CD8-positive, alpha-beta memory T cell (primary cell): ENCODE data around the gene CPLX3. TPM values are rescaled to one million over a fixed set of nuclear protein-coding genes. Genes with fewer than 3 reads are reported as not detected.
A peak's percentile ranks its signal among the peaks of the same experiment; 100 is the strongest.

Experiments used
- CTCF ChIA-PET: fragments of 350-600 bp; sonication (Branson Sonifier 250); formaldehyde crosslinking; loops from one replicate; lab custom pipeline; 2021; ENCODE audit warnings: antibody characterized with exemption; lab: Charles Lee
- POLR2A ChIA-PET: fragments of 350-600 bp; sonication (Branson Sonifier 250); formaldehyde crosslinking; loops from one replicate; lab custom pipeline; 2021; ENCODE audit warnings: antibody characterized with exemption; lab: Charles Lee
- DNase-seq, 5 donors: peaks; one replicate each; pipeline versions ENCODE4 v3.0.0 to v3.0.0-alpha.2; 2020 to 2022; ENCODE audit warnings: mixed read lengths in 1 of 5
- H3K27ac ChIP-seq: one replicate; pipeline ENCODE4 v1.7.0; 2013; ENCODE audit warnings: low read depth, mild to moderate bottlenecking, low read length, moderate library complexity
- H3K27me3 ChIP-seq: 2 replicates; pipeline ENCODE4 v1.7.0; 2013; ENCODE audit warnings: low read length, mild to moderate bottlenecking; ENCODE audit not compliant: insufficient read depth, poor library complexity, severe bottlenecking
- H3K36me3 ChIP-seq: 2 replicates; pipeline ENCODE4 v1.7.0; 2013; ENCODE audit warnings: mild to moderate bottlenecking, low read length, moderate library complexity; ENCODE audit not compliant: insufficient read depth
- H3K4me1 ChIP-seq: 2 replicates; pipeline ENCODE4 v1.7.0; 2013; ENCODE audit warnings: mild to moderate bottlenecking, low read length, moderate library complexity; ENCODE audit not compliant: insufficient read depth
- H3K4me3 ChIP-seq: 2 replicates; pipeline ENCODE4 v1.7.0; 2013; ENCODE audit warnings: mild to moderate bottlenecking, low read length
- H3K9me3 ChIP-seq: 2 replicates; pipeline ENCODE4 v1.7.0; 2013; ENCODE audit warnings: mild to moderate bottlenecking, low read length
- H3K27ac Mint-ChIP-seq, 8 donors: one replicate each; pipeline ENCODE4 v1.8.0; 2020 to 2021; ENCODE audit warnings: mixed read lengths in 8 of 8, mild to moderate bottlenecking in 6 of 8, inconsistent platforms in 3 of 8, moderate library complexity in 3 of 8
- H3K27me3 Mint-ChIP-seq, 2 donors: one replicate each; pipeline ENCODE4 v1.8.0; 2020 to 2021; ENCODE audit warnings: mixed read lengths in 2 of 2, mild to moderate bottlenecking in 1 of 2, moderate library complexity in 1 of 2
- H3K36me3 Mint-ChIP-seq, 3 donors: one replicate each; pipeline ENCODE4 v1.8.0; 2020 to 2021; ENCODE audit warnings: mixed read lengths in 3 of 3, inconsistent platforms in 1 of 3, mild to moderate bottlenecking in 1 of 3
- H3K4me1 Mint-ChIP-seq, 3 donors: one replicate each; pipeline ENCODE4 v1.8.0; 2020 to 2021; ENCODE audit warnings: mixed read lengths in 3 of 3, inconsistent platforms in 1 of 3, mild to moderate bottlenecking in 1 of 3
- H3K4me3 Mint-ChIP-seq, 7 donors: one replicate each; pipeline ENCODE4 v1.8.0; 2020 to 2021; ENCODE audit warnings: mixed read lengths in 7 of 7, mild to moderate bottlenecking in 6 of 7, moderate library complexity in 4 of 7, inconsistent platforms in 2 of 7
- H3K9me3 Mint-ChIP-seq, 5 donors: one replicate each; pipeline ENCODE4 v1.8.0; 2020 to 2022; ENCODE audit warnings: mixed read lengths in 5 of 5, mild to moderate bottlenecking in 3 of 5, moderate library complexity in 2 of 5, inconsistent platforms in 1 of 5
- polyA plus RNA-seq: library from polyadenylated mRNA; unstranded; fragments of 300-500 nt; fragmentation: Illumina TruSeq; gene quantifications from one replicate; pipeline ENCODE4 v1.2.3, GENCODE V29; 2021
- total RNA-seq, 2 experiments: library from RNA; stranded (reverse); gene quantifications; one replicate each; pipeline ENCODE4 v1.2.3, GENCODE V29; 2021

CPLX3 gene
- total and polyA plus RNA-seq, 3 experiments from 2014 or later, result not detected

DNA sequence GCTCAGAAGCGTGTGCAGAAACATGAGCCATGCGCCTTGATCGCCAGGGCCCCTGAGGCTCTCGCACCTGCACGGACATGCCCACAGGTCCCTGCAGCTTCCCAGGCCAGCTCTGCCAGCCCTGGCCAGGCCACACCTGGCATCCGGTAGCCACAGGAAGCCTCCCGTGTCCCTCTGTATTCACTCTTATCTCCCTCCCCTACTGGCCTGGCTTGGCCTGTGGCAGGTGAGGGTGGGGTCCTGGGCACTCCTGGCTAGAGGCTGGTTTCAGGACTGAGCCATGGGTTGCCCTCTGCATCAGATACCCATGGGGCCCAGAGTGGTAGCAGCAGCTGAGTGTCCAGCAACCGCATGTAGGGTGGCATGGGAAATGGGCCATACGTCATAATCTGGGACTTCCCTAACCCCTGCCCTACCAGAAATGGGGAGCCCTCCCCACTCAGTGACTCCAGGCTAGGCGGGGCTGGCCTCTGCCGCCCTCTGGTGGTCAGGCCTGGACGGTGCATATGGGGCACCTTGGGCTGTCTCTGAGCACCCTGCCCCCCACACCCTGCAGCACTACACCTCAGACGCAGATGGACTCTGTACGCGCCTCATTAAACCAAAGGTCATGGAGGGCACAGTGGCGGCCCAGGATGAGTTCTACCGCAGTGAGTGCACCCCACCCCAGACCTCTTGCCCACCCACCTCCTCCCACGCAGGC, 26.4 kb upstream of the CPLX3 start:
- peaks cover 42 to 53% (median 48%) of the 10 kb centered on the region in 3 donors for H3K4me1 Mint-ChIP-seq
- H3K4me1 ChIP-seq, result peaks cover 57% of the 10 kb centered on the region

GRCh38 chr15:74800559-74801094, 25.8 kb upstream of the CPLX3 start:
- ChIA-PET POLR2A (interaction anchor here (1.6 to 2.4 kb wide), 3 partner anchors 20 to 32 kb away, joined by 5 to 13 read pairs (median 13); partner anchors contain the start of gene CSK), CTCF (interaction anchor here (1.5 to 15.8 kb wide), 7 partner anchors 13 to 169 kb away, joined by 3 to 1086 read pairs (median 11); partner anchors contain the start of gene CSK)
- Histone ChIP-seq H3K36me3 (peaks cover 50% of the 10 kb centered on the region), H3K27ac (no peak overlapping the region), H3K9me3 (no peaks in the 10 kb centered on the region), H3K4me3 (no peak overlapping the region), H3K27me3 (no peaks in the 10 kb centered on the region), H3K4me1 (peaks cover 51% of the 10 kb centered on the region)
- Mint-ChIP-seq H3K36me3 (peaks cover 4 to 79% (median 6%) of the 10 kb centered on the region in 3 donors), H3K4me1 (peaks cover 36 to 47% (median 42%) of the 10 kb centered on the region in 3 donors), H3K27ac (peak overlapping the region in 4 of 8 donors; percentile 92 to 97 (median 96)), H3K4me3 (no peak overlapping the region), H3K9me3 (no peaks in the 10 kb centered on the region), H3K27me3 (no peaks in the 10 kb centered on the region)
- DNase-seq, result no peak

More for the DNA sequence above, 26.4 kb upstream of the CPLX3 start:
- CTCF ChIA-PET, result interaction anchor here (0.6 to 15.8 kb wide), 15 partner anchors 8 to 189 kb away, joined by 3 to 1086 read pairs (median 7); partner anchors contain the start of gene CSK
- Mint-ChIP-seq H3K9me3 (no peaks in the 10 kb centered on the region), H3K36me3 (peaks cover 4 to 81% (median 6%) of the 10 kb centered on the region in 3 donors), H3K4me3 (peak overlapping the region in 6 of 7 donors; percentile 19 to 40 (median 26)), H3K27ac (peak overlapping the region; percentile 79 to 97 (median 94)), H3K27me3 (no peaks in the 10 kb centered on the region)
- peak; percentile 81 to 91 (median 85) for DNase-seq
- H3K27me3 ChIP-seq, result no peaks in the 10 kb centered on the region
- POLR2A ChIA-PET, result interaction anchor here (0.6 to 2.4 kb wide), 7 partner anchors 8 to 31 kb away, joined by 3 to 13 read pairs (median 6); partner anchors contain the start of gene CSK
- H3K4me3 ChIP-seq, result peak overlapping the region; percentile 32
- H3K9me3 ChIP-seq, result no peaks in the 10 kb centered on the region
- peak overlapping the region; percentile 65 for H3K27ac ChIP-seq
- peaks cover 50% of the 10 kb centered on the region for H3K36me3 ChIP-seq

- peaks cover 50% of the 10 kb centered on the region for H3K36me3 ChIP-seq
- H3K4me3 Mint-ChIP-seq, result no peak overlapping the region
- ChIA-PET CTCF (interaction anchor here (0.9 to 15.8 kb wide), 9 partner anchors 14 to 170 kb away, joined by 3 to 1086 read pairs (median 11); partner anchors contain the start of gene CSK), POLR2A (no interaction called here)
- H3K4me1 ChIP-seq, result peaks cover 43% of the 10 kb centered on the region
- H3K27ac ChIP-seq, result no peak overlapping the region
- no peaks in the 10 kb centered on the region for H3K9me3 ChIP-seq
- no peaks in the 10 kb centered on the region for H3K27me3 ChIP-seq
- H3K27me3 Mint-ChIP-seq, result no peaks in the 10 kb centered on the region
- peaks cover 4 to 74% (median 5%) of the 10 kb centered on the region in 3 donors for H3K36me3 Mint-ChIP-seq
- peak overlapping the region in 6 of 8 donors; percentile 17 to 91 (median 66) for H3K27ac Mint-ChIP-seq
- DNase-seq, result no peak
- peaks cover 32 to 41% (median 37%) of the 10 kb centered on the region in 3 donors for H3K4me1 Mint-ChIP-seq
- H3K9me3 Mint-ChIP-seq, result no peaks in the 10 kb centered on the region
- H3K4me3 ChIP-seq, result no peak overlapping the region
These were observed 25.0 kb upstream of the CPLX3 start for GRCh38 chr15:74801311-74801997.

DNA sequence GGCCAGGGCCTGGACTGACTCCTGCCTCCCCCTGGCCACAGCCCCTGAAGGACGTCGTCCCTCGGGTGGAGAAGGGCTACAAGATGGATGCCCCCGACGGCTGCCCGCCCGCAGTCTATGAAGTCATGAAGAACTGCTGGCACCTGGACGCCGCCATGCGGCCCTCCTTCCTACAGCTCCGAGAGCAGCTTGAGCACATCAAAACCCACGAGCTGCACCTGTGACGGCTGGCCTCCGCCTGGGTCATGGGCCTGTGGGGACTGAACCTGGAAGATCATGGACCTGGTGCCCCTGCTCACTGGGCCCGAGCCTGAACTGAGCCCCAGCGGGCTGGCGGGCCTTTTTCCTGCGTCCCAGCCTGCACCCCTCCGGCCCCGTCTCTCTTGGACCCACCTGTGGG, 24.1 kb upstream of the CPLX3 start:
- no peaks in the 10 kb centered on the region for H3K9me3 ChIP-seq
- Mint-ChIP-seq H3K27ac (peak overlapping the region in 1 of 8 donors; percentile 74), H3K9me3 (no peaks in the 10 kb centered on the region), H3K27me3 (no peaks in the 10 kb centered on the region), H3K4me1 (peaks cover 36 to 44% (median 42%) of the 10 kb centered on the region in 3 donors), H3K36me3 (peaks cover 4 to 74% (median 6%) of the 10 kb centered on the region in 3 donors), H3K4me3 (no peak overlapping the region)
- CTCF ChIA-PET, result interaction anchor here (0.9 to 8.9 kb wide), 3 partner anchors 32 to 168 kb away, joined by 3 to 86 read pairs (median 3); no protein-coding TSS in a partner anchor
- peaks cover 50% of the 10 kb centered on the region for H3K36me3 ChIP-seq
- H3K27ac ChIP-seq, result no peak overlapping the region
- DNase-seq, result no peak
- no peak overlapping the region for H3K4me3 ChIP-seq
- POLR2A ChIA-PET, result interaction anchor here (1.5 kb wide), 1 partner anchor 15 kb away, joined by 4 read pairs; no protein-coding TSS in a partner anchor
- H3K27me3 ChIP-seq, result no peaks in the 10 kb centered on the region
- peaks cover 41% of the 10 kb centered on the region for H3K4me1 ChIP-seq

DNA sequence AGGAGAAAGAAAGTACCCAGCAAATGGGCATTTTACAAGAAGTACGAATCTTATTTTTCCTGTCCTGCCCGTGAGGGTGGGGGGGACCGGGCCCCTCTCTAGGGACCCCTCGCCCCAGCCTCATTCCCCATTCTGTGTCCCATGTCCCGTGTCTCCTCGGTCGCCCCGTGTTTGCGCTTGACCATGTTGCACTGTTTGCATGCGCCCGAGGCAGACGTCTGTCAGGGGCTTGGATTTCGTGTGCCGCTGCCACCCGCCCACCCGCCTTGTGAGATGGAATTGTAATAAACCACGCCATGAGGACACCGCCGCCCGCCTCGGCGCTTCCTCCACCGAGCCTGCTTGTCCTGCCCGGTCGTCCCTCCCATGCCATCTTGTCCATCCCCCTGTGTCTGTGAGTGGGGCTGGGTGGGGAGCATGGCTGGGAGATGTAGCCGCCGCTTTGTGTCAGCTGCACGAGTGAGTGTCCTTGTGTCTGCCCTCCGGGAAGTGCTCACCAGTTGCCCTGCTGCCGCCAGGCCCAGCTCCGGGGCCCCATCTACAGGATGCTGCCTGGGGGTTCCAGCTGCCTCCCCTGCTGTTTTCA, 23.5 kb upstream of the CPLX3 start:
- peaks cover 48% of the 10 kb centered on the region for H3K36me3 ChIP-seq
- Mint-ChIP-seq H3K4me3 (no peak overlapping the region), H3K27me3 (no peaks in the 10 kb centered on the region), H3K36me3 (peaks cover 4 to 67% (median 6%) of the 10 kb centered on the region in 3 donors), H3K27ac (peak overlapping the region in 1 of 8 donors; percentile 74), H3K9me3 (no peaks in the 10 kb centered on the region), H3K4me1 (peaks cover 32 to 43% (median 41%) of the 10 kb centered on the region in 3 donors)
- no peak overlapping the region for H3K4me3 ChIP-seq
- peaks cover 36% of the 10 kb centered on the region for H3K4me1 ChIP-seq
- DNase-seq, result no peak
- no peaks in the 10 kb centered on the region for H3K9me3 ChIP-seq
- ChIA-PET POLR2A (interaction anchor here (1.5 kb wide), 1 partner anchor 15 kb away, joined by 4 read pairs; no protein-coding TSS in a partner anchor), CTCF (interaction anchor here (0.8 to 8.9 kb wide), 4 partner anchors 9 to 39 kb away, joined by 3 to 86 read pairs (median 10); no protein-coding TSS in a partner anchor)
- H3K27me3 ChIP-seq, result no peaks in the 10 kb centered on the region
- H3K27ac ChIP-seq, result no peak overlapping the region

DNA sequence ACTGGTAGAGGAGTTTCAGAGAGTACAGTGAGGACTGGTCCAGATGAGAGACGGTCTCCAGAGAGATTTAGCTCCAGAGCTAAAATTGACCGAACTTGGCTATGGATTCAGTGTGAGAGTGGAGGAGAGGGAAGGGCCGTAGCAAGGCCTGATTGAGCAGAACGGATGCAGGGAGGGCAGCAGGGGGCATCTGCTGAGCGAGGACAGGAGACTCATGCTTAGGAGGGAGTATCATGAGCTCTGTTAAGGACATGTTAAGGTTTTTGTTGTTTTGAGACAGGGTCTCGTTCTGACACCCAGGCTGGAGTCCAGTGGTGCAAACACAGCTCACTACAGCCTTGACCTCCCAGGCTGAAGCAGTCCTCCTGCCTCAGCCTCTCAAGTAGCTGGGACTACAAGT, 21.5 kb upstream of the CPLX3 start:
- H3K4me3 ChIP-seq, result no peak overlapping the region
- POLR2A ChIA-PET, result interaction anchor here (1.1 to 1.4 kb wide), 3 partner anchors 24 to 38 kb away, joined by 3 to 4 read pairs (median 4); partner anchors contain the start of gene ULK3
- no peak for DNase-seq
- no peak overlapping the region for H3K27ac ChIP-seq
- Mint-ChIP-seq H3K9me3 (no peaks in the 10 kb centered on the region), H3K27ac (peak overlapping the region in 6 of 8 donors; percentile 19 to 89 (median 66)), H3K4me1 (peaks cover 31 to 40% (median 39%) of the 10 kb centered on the region in 3 donors), H3K27me3 (no peaks in the 10 kb centered on the region), H3K4me3 (no peak overlapping the region), H3K36me3 (peaks cover 4 to 47% (median 6%) of the 10 kb centered on the region in 3 donors)
- H3K27me3 ChIP-seq, result no peaks in the 10 kb centered on the region
- CTCF ChIA-PET, result interaction anchor here (0.6 to 8.9 kb wide), 9 partner anchors 8 to 146 kb away, joined by 3 to 86 read pairs (median 11); partner anchors contain the start of genes CSK and LMAN1L
- H3K36me3 ChIP-seq, result peaks cover 29% of the 10 kb centered on the region
- no peaks in the 10 kb centered on the region for H3K9me3 ChIP-seq
- H3K4me1 ChIP-seq, result peaks cover 23% of the 10 kb centered on the region

DNA sequence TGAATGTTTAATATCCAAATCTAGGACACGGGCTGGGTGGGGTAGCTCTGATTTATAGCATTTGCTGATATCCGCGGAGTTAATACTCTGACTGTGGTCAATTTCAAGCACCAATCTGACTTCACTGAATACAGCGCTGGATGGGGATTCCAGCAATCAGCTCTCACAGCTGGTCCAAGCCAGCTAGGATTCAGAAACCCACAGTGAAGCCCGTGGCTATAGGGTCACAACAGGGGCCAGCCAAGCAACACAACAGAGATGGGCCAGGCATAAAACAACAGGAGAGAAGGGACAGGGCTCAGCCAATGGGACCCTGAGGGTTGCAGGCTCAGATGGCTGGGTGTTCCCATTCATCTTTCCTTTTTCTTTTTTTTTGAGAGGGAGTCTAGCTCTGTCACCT, 19.1 kb upstream of the CPLX3 start:
- H3K27ac ChIP-seq, result no peak overlapping the region
- Mint-ChIP-seq H3K27me3 (no peaks in the 10 kb centered on the region), H3K36me3 (peaks cover 0 to 24% (median 3%) of the 10 kb centered on the region in 3 donors), H3K4me3 (no peak overlapping the region), H3K27ac (peak overlapping the region; percentile 57 to 92 (median 82)), H3K9me3 (no peaks in the 10 kb centered on the region), H3K4me1 (peaks cover 26 to 35% (median 34%) of the 10 kb centered on the region in 3 donors)
- ChIA-PET POLR2A (interaction anchor here (1.2 kb wide), 1 partner anchor 27 kb away, joined by 5 read pairs; no protein-coding TSS in a partner anchor), CTCF (interaction anchor here (1.2 to 8.9 kb wide), 7 partner anchors 8 to 173 kb away, joined by 5 to 86 read pairs (median 11); partner anchors contain the start of gene CSK)
- DNase-seq, result no peak
- H3K4me3 ChIP-seq, result no peak overlapping the region
- no peaks in the 10 kb centered on the region for H3K9me3 ChIP-seq
- H3K36me3 ChIP-seq, result peaks cover 5% of the 10 kb centered on the region
- H3K27me3 ChIP-seq, result no peaks in the 10 kb centered on the region
- H3K4me1 ChIP-seq, result peaks cover 16% of the 10 kb centered on the region
